Pancreas (tissue), 10 donors: ENCODE measurements around the gene ZBTB22. TPM values are rescaled to one million over a fixed set of nuclear protein-coding genes. Genes with fewer than 3 reads are reported as not detected.
A peak's percentile ranks its signal among the peaks of the same experiment; 100 is the strongest.

Experiments
- ATAC-seq, 4 donors: fragments of 200-7000 bp; cut with Tn5 transposase; one replicate each; pipeline versions ENCODE4 v1.8.0 to v1.9.1; 2020; ENCODE audit warnings: mild to moderate bottlenecking in 4 of 4, moderate library complexity in 4 of 4
- DNase-seq, 6 donors: peaks; one replicate each; pipeline ENCODE4 v3.0.0-alpha.2; 2020
- FAIRE-seq: peaks from 2 replicates; lab custom pipeline; 2012; peaks lifted over from hg19 to GRCh38; lab: Jason Lieb, UNC
- H3K27ac ChIP-seq, 4 donors: fragments of 200-600 bp; sonication (generic); 1 replicate in 3 of 4; 2 replicates in 1 of 4; pipeline versions ENCODE4 v1.5.0 to v1.8.0; 2020
- H3K27me3 ChIP-seq, 4 donors: fragments of 200-600 bp; one replicate each; pipeline ENCODE4 v1.8.0; 2021
- H3K36me3 ChIP-seq, 3 donors: fragments of 200-600 bp; sonication (generic) in 1 of 3; one replicate each; pipeline versions ENCODE4 v1.5.0 to v1.8.0; 2020 to 2021
- H3K4me1 ChIP-seq, 3 donors: fragments of 200-600 bp; one replicate each; pipeline ENCODE4 v1.8.0; 2021
- H3K4me3 ChIP-seq, 4 donors: fragments of 200-600 bp; sonication (generic) in 2 of 4; one replicate each; pipeline versions ENCODE4 v1.5.0 to v1.8.0; 2020 to 2021
- H3K9me3 ChIP-seq, 4 donors: fragments of 200-600 bp; one replicate each; pipeline ENCODE4 v1.8.0; 2021
- CTCF ChIP-seq, 4 donors: fragments of 200-600 bp; sonication (generic) in 3 of 4; IDR thresholded peaks; one replicate each; pipeline versions ENCODE4 v1.5.0 to v1.8.0; 2021; ENCODE audit warnings: antibody characterized with exemption in 4 of 4
- whole genome bisulfite sequencing, 2 donors: extraction: QIAGEN DNeasy Blood & Tissue Kit; methylation state at CpG; one replicate each; pipeline ENCODE4 v1.1.7; 2013; 5-methylcytosine and 5-hydroxymethylcytosine counted together
- intact Hi-C, 3 donors: fragments of 100-400 bp; cut with DNase I; formaldehyde crosslinking; loops; one replicate each; pipeline versions ENCODE4 v1.11.1 to v1.14.2; 2022
- polyA plus RNA-seq, 2 donors: library from polyadenylated mRNA; stranded (reverse); fragments of 200-250 nt; gene quantifications; one replicate each; pipeline ENCODE4 v1.2.3, GENCODE V29; 2013
- total RNA-seq, 6 donors: library from RNA; stranded (reverse); fragmentation: NEBNext Ultra II Directional in 4 of 6; extraction: Animal tissue kit (Norgen Biotek cat#: 25700) in 4 of 6; gene quantifications; one replicate each; pipeline versions ENCODE4 v1.2.1 to v1.2.4, GENCODE V29; 2021 to 2023
- donor health status: healthy with polysubstance abuse.
- donor health status: DM: no; HTN: no; CAD: no; lungs with moderate emphysema.
- donor health status: DM: no; HTN: no; CAD: no.
- donor health status: control.
- donor health status: control.
- donor health status: Bipolar disorder and iron deficiency.
- donor health status: DM: yes; HTN: yes; CAD: no.
- donor health status: DM: no; HTN: no; CAD: no.
- donor health status: DM: no; HTN: no; CAD: no.
- donor health status: DM: yes; HTN: yes; CAD: no.

Gene ZBTB22
- total and polyA plus RNA-seq, 8 donors, result 6.7 to 14.3 (median 10.1) TPM

GRCh38 chr6:33312361-33313104, 5.0 kb downstream of the ZBTB22 start:
- no peaks in the 10 kb centered on the region for H3K27me3 ChIP-seq
- no peak for TF ChIP-seq CTCF (IDR thresholded peaks at IDR 0.05)
- 1 to 3% methylated on average over 29 of the region's 29 CpGs for WGBS, 2 donors
- H3K4me1 ChIP-seq, result peaks cover 6 to 32% (median 10%) of the 10 kb centered on the region in 3 donors
- no peaks in the 10 kb centered on the region for H3K36me3 ChIP-seq
- H3K27ac ChIP-seq, result peak overlapping the region; percentile 80 to 97 (median 92)
- H3K4me3 ChIP-seq, result peak overlapping the region; percentile 65 to 89 (median 82)
- intact Hi-C loops, result no loop called here
- DNase-seq, result peak; percentile 74 to 92 (median 80)
- peak; percentile 57 to 75 (median 70) for ATAC-seq
- FAIRE-seq, result no peak
- H3K9me3 ChIP-seq, result no peaks in the 10 kb centered on the region

DNA sequence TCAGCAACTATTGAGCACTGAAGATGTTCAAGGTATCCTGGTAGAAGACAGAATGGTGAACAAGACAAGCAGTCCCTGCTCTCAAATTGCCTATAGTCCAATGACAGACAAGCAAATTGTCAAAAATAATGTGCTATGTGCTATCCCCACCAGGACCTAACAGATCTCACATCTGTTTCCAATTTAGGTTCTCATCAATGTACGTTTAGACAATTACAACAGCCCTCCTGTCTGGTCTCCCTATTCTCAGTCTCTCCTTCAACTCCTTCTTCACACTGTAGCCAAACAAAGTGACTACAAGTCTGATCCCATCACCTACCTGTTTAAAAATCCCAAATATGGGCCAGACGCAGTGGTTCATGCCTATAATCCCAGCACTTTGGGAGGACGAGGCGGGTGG, 11.2 kb downstream of the ZBTB22 start:
- ATAC-seq (no peak), FAIRE-seq (no peak), DNase-seq (no peak)
- Histone ChIP-seq H3K4me1 (peaks cover 0 to 7% (median 0%) of the 10 kb centered on the region in 3 donors), H3K27ac (no peak overlapping the region), H3K36me3 (peaks cover 0 to 9% (median 0%) of the 10 kb centered on the region in 3 donors), H3K4me3 (no peak overlapping the region), H3K27me3 (no peaks in the 10 kb centered on the region), H3K9me3 (no peaks in the 10 kb centered on the region)
- intact Hi-C loops, result no loop called here
- WGBS, 2 donors, result 84 to 95% methylated on average over 4 of the region's 4 CpGs
- no peak for TF ChIP-seq CTCF (IDR thresholded peaks at IDR 0.05)

DNA sequence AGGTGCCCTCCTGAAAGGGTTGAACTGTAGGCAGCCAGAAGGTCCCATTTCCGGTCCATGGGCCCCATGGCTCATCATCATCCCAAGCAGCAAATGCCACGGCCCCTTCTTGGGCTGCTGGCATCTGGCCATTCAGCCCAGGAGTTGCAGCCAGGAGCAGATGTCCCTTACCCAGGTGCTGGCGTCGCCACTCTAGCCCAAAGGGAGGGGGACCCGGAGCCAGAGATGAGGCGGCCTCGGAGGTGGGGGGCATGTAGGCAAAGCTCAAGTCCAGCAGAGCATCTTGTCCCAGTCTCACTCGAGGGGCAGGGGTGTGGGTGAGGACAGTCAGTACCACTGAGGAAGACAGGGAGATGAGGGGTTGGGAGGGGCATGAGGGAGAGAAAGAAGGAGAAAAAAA, 12.5 kb downstream of the ZBTB22 start:
- no peak overlapping the region for H3K4me3 ChIP-seq
- intact Hi-C loops, result no loop called here
- no peaks in the 10 kb centered on the region for H3K9me3 ChIP-seq
- no peak for TF ChIP-seq CTCF (IDR thresholded peaks at IDR 0.05)
- peaks cover 0 to 9% (median 0%) of the 10 kb centered on the region in 3 donors for H3K36me3 ChIP-seq
- WGBS, 2 donors, result 56 to 61% methylated on average over 8 of the region's 8 CpGs
- ATAC-seq (no peak), DNase-seq (peak in 2 of 6 donors; percentile 39 to 64), FAIRE-seq (no peak)
- no peaks in the 10 kb centered on the region for H3K27me3 ChIP-seq
- no peak overlapping the region for H3K27ac ChIP-seq
- H3K4me1 ChIP-seq, result peaks cover 0 to 9% (median 0%) of the 10 kb centered on the region in 3 donors

GRCh38 chr6:33304216-33304615, 13.3 kb downstream of the ZBTB22 start:
- H3K4me1 ChIP-seq, result peaks cover 0 to 11% (median 0%) of the 10 kb centered on the region in 3 donors
- ATAC-seq, result no peak
- no peak overlapping the region for H3K4me3 ChIP-seq
- no peak for FAIRE-seq
- peaks cover 0 to 9% (median 0%) of the 10 kb centered on the region in 3 donors for H3K36me3 ChIP-seq
- no peak for TF ChIP-seq CTCF (IDR thresholded peaks at IDR 0.05)
- H3K27me3 ChIP-seq, result no peaks in the 10 kb centered on the region
- no peak overlapping the region for H3K27ac ChIP-seq
- WGBS, 2 donors, result 85% methylated on average over 16 of the region's 16 CpGs
- intact Hi-C loops, result no loop called here
- peak in 1 of 6 donors; percentile 63 for DNase-seq
- H3K9me3 ChIP-seq, result no peaks in the 10 kb centered on the region

- no peaks in the 10 kb centered on the region for H3K27me3 ChIP-seq
- H3K4me1 ChIP-seq, result peaks cover 0 to 11% (median 5%) of the 10 kb centered on the region in 3 donors
- TF ChIP-seq CTCF (IDR thresholded peaks at IDR 0.05), result no peak
- WGBS, 2 donors, result 85% methylated on average over 3 of the region's 3 CpGs
- no peaks in the 10 kb centered on the region for H3K9me3 ChIP-seq
- peaks cover 0 to 9% (median 0%) of the 10 kb centered on the region in 3 donors for H3K36me3 ChIP-seq
- ATAC-seq (no peak), DNase-seq (no peak), FAIRE-seq (no peak)
- no peak overlapping the region for H3K27ac ChIP-seq
- H3K4me3 ChIP-seq, result no peak overlapping the region
- intact Hi-C loops, result no loop called here
Observed at GRCh38 chr6:33301877-33302276, 15.7 kb downstream of the ZBTB22 start.
